Lung microvascular endothelial cell (primary cell): ENCODE data around the gene PIK3CB. TPM values are rescaled to one million over a fixed set of nuclear protein-coding genes. Genes with fewer than 3 reads are reported as not detected.
A peak's percentile ranks its signal among the peaks of the same experiment; 100 is the strongest.

Source experiments
- DNase-seq, 2 donors: peaks; one replicate each; pipeline versions ENCODE4 v3.0.0 to v3.0.0-alpha.2; 2010; ENCODE audit warnings: low read depth in 2 of 2
- total RNA-seq: library from RNA; depleted of rRNA; stranded (reverse); fragments of >200 nt; gene quantifications from 2 replicates; pipeline ENCODE4 v1.2.1, GENCODE V29; 2014

Gene PIK3CB
- total RNA-seq: 10.0 and 11.5 TPM in 2 replicates

DNA sequence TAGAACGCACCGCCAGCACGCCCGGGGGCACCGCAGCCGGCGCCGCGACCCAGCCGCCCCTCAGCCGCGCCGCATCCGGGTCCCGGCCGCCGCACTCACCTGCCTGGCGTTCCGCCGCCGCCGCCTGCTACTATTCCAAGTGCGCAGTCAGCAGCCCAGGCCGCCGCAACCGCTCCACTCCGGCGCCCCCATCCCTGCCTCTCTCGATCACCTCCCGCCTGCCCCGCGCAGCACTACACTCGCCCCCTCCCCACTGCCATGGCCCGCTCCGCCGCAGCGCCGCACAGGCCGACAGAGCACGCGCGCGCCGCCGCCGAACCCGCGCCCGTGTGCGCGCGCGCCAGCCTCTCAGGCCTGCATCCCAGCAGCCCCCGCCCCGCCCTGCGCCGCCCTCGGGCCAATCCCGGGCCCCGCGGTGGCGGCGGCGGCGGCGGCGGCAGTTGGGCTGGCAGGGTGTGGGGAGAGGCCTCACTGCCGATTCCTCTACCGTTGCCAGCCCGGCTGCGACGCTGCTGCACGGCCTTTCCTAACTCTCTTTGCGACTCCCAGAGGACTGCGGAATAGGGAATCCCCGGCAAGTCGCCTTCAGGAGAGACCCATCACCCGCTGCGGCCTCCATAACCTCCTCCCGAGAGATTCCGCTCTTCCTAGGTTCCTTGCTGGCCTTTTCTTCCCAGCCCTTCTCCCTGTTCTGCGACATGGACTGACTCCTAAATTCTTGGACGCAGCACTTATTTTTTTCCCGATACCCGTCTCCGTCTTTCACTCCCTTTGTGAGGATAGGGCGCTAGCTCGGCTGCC lies at the start of gene PIK3CB:
Gene PIK3CB (minus strand): TSS at position 333 of the 801 bp plus-strand sequence. CDS start 75,585 bp downstream, outside the sequence.
- DNase-seq: peak; percentile 85 to 90

DNA sequence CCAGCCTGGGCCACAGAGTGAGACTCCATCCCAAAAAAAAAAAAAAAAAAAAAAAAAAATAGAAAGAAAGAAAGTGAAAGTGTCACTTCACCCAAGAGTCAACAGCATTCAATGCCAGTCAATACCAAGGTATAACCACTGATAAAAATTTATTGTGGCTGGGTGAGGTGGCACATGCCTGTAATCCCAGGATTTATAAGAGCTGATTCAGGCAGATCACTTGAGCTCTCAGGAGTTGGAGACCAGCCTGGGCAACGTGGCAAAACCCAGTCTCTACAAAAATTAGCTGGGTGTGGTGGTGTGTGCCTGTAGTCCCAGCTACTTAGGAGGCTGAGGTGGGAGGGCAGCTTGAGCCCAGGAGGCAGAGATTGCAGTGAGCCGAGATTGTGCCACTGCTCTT lies 46.5 kb upstream of the PIK3CB start:
- DNase-seq: no peak

DNA sequence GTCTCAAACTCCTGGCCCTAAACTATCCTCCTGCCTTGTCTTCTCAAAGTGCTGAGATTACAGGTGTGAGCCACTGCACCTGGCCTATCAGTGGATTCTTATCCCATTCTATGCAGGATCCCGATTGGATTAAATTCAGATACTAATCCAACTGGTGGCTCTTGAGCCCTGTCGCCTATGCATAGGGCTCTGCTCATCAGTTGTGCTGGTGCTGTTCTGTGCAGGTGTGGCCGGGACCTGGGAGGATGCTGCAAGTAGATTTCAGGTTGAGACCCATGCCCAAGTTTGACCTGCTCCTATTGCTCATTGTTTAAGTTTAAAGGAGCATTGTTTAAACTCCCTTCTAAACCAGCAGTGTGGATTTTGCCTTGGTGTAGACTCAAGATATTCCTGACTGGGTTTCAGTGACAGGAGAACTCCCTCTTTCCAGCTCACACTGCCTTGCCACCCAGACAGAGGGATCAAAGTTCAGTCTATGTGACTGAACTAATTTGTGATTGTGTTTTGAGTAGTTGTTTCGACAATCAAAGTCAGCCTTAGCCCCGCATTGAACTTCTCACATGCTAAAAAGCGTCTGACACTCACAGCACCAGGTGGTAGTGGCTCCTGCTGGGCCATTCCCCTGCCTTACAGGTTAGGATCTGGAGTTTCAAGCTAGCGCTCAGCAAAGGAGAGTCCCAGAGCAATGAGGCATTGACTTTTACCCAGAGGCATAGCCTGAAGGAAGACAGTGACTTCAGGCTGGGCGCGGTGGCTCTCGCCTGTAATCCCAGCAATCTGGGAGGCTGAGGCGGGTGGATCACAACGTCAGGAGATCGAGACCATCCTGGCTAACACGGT lies 45.0 kb upstream of the PIK3CB start:
- DNase-seq: no peak

DNA sequence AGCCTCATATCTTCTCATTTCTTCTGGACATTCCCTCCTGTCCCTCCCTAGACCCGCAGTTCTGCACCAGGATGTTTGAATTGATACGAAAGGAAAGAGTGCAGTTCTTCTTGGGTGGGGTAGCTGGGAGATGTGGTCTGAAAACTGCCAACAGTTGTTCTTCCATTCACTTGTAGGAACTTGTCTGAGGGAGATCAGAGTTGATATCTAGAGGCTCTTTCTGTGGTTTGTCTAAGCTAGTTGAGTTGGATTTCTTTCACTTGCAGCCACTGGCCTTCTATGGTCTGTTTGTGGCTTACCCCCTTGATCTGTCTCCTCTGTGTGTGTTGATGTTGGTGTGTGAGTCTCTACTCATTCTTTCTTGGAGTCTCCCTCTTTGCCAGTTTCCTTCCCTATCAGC lies 42.5 kb upstream of the PIK3CB start:
- no peak for DNase-seq

DNA sequence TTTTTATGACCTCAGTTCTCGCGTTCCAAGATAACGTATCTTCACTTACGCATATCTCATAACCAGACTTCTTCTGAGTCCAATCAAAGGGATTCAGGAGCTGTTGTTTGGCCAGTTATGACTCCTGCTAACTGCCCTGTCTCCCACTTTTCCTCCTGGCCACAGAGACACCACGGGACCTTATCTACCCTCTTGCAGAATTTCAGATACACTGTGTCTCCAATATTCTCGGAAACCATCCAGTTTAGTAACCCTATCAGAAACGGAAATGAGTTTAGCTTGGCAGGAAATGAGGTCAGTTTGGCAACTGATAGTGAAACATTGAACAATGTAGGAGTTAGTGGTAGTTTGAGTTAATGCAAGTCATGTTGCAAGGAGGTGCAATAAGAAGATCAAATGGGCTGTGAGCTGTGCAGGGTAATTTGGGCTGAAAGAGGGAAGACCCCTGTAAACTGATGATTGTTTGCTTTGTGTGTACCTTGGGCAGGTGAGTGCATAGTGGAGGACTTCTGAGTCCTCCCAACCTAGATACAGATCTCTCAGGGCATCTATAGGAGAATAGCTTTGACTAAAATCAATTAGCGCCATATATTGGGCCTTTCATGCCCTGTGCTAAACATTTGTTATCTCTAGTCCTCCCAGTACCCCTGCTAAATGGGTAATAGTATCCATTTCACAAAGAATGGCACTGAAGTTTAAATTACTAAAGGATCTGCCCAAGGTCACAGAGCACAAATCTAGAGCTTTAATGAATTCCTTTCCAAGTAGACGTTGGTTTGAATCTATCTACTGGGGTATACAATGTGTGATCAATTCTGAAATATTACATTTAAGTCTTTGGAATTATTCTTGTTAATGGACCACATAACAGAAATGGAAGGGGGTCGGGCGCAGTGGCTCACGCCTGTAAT lies 41.3 kb upstream of the PIK3CB start:
- peak; percentile 50 to 79 for DNase-seq

DNA sequence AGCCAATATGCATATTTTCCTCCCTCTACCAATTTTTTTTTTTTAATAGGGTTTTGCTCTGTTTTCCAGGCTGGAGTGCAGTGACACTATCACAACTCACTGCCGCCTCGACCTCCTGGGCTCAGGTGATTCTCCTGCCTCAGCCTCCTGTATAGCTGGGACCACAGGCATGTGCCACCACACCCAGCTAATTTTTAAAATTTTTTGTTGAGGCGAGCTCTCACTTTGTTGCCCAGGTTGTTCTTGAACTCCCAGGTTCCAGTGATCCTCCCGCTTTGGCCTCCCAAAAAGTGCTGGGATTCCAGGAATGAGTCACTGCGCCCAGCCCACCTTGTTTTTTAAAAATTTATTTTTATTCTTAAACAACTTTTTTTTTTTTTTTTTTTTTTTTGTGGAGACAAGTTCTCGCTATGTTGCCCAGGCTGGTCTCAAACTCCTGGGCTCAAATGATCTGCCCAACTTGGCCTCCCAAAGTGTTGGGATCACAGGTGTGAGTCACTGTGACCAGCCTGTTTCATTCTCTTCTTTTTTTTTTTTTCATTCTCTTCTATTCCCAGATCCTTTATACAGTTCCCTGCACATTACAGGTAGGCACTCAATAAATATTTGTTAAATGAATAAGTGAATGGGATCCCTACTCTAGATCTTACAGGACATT lies 40.5 kb upstream of the PIK3CB start:
- DNase-seq: peak in 1 of 2 donors; percentile 2

DNA sequence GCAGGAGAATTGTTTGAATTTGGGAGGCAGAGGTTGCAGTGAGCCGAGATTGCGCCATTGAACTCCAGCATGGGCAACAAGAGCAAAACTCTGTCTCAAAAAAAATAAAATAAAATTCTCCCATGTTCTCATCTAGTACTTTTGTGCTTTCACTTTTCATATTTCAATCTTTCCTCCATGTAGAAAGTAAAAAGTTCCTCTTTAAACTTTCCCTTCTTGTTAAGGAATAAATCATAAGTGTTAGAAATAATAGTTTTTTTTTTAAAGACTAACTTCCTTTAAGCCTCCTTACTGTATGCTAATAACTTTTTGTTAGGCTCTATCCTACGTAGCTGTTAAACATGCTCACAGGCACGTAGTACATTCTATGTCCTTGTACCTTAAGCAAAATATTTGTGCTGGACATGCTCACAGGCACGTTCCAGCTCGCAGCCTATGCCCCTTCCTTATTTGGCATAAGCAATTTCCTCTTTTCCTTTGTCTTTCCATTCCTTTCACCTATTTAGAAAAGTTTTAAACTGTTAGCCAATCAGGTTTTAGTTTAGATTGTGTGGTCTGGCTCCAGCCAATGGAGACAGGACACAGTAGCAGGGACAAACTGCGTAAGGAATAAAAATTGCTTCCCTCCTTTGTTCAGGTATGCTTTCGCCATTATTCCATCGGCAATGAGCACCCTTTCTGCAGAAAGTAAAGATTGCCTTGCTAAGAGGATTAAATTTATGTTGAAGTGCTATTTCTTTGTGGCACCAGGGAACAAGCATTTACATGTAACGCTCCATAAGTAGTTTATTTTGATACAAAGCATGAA lies 38.9 kb upstream of the PIK3CB start:
- no peak for DNase-seq

DNA sequence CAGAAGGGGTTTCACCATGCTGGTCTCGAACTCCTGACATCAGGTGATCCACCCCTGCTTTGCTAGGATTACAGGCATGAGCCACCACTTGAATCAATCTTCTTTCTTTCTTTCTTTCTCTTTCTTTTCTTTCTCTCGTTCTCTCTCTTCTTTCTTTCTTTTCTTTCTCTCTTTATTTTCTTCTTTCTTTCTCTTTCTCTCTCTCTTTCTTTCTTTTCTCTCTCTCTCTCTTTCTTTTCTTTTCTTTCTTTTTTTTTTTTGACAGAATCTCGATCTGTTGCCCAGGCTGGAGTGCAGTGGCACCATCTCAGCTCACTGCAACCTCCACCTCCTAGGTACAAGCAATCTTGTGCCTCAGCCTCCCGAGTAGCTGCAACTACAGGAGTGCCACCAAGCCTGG lies 37.9 kb upstream of the PIK3CB start:
- DNase-seq: no peak

DNA sequence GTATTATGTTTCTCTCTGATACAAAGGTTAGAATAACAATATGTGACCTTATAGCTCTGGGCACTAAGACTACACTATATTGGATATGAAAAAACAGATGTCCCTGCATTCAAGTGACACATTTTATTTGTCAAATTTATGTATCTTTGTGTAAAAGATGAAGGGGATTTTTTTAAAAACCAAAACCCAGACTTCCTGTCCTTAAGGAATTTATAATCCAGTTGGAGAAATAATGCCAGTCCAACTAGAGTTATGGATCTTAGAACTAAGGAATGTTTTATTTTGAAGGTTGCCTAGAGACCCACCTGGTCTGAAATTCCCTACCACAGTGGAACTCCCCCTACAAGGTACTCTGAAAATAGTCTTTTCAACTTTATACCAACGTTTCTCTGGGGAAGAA lies 33.3 kb upstream of the PIK3CB start:
- DNase-seq: peak; percentile 39 to 50

DNA sequence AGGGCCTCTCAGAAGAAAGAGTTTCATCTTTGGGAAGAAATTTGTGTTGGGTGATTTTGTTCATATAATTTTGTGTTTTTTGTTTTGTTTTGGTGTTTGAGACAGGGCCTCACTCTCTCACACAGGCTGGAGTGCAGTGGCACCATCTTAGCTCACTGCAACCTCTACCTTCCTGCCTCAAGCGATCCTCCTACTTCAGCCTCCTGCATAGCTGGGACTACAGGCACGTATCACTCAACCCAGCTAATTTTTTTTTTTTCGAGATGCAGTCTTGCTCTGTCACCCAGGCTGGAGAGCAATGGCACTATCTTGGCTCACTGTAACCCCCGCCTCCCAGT lies 29.0 kb upstream of the PIK3CB start:
- no peak for DNase-seq

DNA sequence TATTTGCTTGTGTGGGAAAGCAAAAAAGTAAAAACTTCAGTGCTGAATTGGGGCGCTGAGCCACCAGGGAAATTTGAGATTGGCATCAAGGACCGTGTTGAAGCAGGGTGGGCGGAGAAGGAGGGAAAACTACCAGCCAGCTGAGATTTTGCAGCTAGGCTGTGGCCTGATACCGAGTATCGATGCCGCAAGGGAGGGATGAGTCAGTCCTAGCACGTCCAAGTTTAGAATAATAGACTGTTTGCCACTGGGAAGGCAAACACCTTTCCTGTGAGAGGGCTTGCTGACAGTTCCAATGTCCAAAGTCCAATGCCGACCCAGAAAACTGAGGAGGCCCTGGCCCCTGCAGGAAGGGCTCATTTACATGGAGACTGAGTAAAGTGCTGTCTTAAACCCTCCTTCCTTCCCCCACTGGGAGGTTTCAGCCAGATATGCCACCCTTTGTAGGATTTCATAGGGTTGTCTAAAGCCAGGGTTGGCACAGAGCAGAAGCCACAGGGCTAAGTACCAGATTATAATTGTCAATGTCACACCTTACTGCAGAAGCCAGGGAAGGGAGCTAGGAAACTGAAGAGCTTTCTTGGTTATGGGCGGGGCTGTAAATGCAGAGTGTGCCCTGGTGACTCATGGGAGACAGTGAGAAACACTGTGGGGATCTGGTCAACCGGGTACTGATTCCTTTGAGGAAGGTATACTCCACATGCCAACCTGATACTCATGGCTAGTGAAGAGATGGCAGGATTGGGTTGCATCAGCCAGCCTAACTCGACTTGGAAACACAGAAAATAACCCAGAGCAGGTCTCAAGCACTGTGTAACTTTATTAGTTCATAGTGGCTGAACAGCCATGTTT lies 28.4 kb upstream of the PIK3CB start:
- DNase-seq: peak; percentile 51 to 58

DNA sequence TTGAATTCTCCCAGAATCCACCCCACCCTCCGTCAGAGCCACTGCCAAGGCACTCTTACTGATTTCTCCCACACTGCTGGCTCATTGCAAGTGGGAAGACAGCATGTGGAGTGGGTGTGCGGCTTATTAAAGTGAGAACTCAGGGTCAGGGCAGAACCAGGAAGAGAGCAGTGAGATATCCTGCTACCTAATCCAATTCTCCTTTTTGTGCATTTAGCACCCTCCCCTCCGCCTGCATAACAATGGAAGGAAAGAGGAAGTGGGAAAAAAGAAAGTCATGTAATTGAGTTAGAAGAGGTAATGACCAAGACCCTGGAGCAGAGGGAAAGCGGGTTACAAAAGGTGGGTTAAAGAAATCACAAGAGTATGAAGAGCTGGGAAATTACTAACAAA lies 27.8 kb upstream of the PIK3CB start:
- peak; percentile 26 to 39 for DNase-seq

DNA sequence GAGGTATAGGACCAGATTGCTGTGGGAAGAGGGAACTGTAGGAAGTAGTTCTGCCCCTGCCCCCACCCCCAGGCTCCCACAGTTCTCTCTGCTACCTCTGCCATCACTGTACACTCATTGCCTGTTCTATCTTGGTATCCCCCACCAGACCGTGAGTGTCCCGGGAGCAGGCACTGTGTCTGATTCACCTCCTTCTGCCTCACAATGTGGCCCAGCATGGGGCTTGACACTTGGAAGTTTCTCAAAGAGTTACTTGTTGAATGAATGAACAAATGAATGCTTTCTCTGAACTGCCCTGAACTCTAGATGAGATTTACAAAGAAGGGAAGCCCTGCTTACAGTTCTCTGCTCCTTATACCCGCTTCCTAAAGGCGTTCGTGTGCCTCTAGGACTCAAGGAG lies 27.1 kb upstream of the PIK3CB start:
- peak in 1 of 2 donors; percentile 52 for DNase-seq

DNA sequence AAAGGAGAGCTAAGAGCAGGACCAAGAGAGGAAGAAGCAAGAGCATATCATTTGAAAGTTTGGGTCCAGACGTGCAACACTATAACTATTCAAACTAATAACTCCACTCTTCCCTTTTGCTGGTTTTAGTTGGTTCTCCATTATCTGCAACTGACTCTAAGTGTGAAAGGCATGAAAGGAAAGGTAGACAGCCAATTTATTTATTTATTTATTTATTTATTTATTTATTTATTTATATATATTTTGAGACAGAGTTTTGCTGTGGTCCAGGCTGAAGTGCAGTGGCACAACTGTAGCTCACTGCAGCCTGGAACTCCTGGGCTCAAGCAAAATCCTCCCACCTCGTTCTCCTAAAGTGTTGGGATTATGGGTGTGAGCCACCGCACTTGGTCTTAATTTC lies 22.1 kb upstream of the PIK3CB start:
- no peak for DNase-seq

DNA sequence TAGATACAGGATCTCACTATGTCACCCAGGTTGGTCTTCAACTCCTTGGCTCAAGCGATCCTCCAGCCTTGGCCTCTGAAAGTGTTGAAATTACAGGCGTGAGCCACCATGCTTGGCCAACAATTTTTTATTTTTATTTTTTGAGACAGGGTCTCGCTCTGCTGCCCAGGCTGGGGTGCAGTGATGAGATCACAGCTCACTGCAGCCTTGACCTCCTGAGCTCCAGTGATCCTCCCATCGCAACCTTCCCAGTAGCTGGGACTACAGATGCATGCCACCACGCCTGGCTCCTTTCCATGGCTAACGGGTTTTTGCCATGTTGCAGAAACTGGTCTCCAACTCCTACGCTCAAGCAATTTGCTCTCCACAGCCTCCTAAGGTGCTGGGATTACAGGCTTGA lies 20.2 kb upstream of the PIK3CB start:
- DNase-seq: no peak

DNA sequence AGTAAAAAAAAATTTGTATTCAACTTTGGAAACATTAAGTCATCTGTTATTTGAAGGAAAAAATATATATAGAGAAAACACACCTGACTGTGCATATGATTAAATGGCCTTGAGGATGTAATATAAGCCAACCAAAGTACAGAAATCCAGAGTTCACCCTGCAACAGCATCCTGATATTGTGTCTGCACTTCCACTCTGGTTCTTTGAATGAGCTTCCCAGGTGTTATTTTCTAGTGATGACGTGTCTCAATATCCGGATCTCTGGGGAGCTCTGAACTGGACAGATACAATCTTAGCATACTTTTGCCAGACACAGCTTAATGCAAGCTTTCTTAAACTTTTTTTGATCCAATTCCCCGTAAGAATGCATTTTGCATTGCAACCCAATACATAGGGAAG lies 19.5 kb upstream of the PIK3CB start:
- peak; percentile 56 to 76 for DNase-seq

DNA sequence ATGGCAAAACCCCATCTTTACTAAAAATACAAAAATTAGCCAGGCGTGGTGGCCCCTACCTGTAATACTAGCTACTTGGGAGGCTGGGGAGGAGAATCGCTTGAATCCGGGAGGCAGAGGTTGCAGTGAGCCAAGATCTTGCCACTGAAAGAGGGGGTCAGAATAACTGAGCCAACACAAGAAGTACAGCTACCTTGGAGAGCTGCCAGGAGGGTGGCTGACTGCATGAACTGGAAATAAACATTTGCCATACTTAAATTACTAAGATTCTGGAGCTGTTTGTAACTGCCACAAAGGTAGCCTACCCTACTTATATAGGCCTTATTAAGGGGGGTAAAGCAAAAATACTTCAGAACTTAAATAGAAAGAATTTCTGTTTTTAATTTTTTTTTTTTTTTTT lies 15.4 kb upstream of the PIK3CB start:
- peak; percentile 34 to 55 for DNase-seq

DNA sequence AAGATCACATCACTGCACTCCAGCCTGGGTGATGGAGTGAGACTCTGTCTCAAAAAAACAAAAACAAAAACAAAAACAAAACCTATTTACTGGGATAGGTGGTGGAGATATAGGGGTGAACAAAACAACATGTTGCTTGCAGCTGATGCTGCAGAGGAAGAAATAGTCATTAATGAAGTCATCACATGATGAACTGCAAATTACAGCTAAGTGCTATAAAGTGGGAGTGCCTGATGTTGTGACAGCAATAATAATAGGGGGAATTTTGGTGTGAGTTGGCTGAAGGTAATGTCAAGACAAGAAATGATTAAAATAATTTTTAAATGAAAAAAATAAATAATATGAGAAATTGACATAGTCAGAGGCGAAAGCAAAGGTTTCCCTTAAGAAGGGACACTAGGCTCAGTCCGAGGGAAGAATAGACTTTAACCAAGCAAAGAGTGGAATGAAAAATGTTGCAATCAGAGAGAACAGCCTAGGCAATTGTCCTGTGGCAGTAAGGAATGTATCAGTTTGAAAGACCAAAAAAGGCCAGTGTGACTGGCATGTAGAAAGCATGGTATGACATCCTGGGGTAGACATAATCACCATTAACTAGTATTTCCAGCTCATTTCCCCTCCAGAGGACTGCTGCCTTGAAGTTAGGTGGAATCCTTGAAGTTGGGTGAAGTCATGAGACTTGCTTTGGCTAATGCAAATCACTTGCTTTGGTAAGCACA lies 14.7 kb upstream of the PIK3CB start:
- DNase-seq: no peak

DNA sequence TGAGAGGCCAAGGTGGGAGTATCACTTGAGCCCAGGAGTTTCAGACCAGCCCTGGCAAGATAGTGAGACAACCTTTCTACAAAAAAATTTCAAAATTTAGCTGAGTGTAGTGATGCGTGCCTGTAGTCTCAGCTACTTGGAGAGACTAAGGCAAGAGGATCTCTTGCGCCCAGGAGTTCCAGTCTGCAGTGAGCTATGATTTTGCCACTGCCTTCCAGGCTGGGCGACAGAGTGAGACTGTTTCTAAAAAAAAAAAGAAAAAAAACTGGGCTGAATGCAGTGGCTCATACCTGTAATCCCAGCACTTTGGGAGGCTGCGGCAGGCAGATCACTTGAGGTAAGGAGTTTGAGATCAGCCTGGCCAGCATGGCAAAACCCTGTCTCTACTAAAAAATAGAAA lies 14.0 kb upstream of the PIK3CB start:
- no peak for DNase-seq
